RWPE1 (cell line): ENCODE results near the gene HPCA.

Source experiments
- CTCF ChIA-PET: fragments of 350-600 bp; sonication (Branson Sonifier 250); formaldehyde crosslinking; extraction: SDS; loops from one replicate; lab custom pipeline; 2021; lab: Yijun Ruan, JAX
- POLR2A ChIA-PET: fragments of 400-600 bp; formaldehyde crosslinking; extraction: SDS; loops from one replicate; lab custom pipeline; 2020; ENCODE audit warnings: antibody characterized with exemption; ENCODE audit not compliant: low non-redundant PET; lab: Yijun Ruan, JAX
- DNase-seq: peaks from one replicate; pipeline ENCODE4 v3.0.0; 2012; ENCODE audit warnings: low spot score
- H3K27ac ChIP-seq: fragments of 450-650 bp; 2 replicates; pipeline ENCODE4 v1.5.1; 2017
- TF ChIP-seq, protein P1 (sequence below): fragments of 450-650 bp; conservative IDR thresholded peaks from 2 replicates; pipeline ENCODE4 v1.5.1; 2017; ENCODE audit warnings: low read depth, mild to moderate bottlenecking

The HPCA gene

DNA sequence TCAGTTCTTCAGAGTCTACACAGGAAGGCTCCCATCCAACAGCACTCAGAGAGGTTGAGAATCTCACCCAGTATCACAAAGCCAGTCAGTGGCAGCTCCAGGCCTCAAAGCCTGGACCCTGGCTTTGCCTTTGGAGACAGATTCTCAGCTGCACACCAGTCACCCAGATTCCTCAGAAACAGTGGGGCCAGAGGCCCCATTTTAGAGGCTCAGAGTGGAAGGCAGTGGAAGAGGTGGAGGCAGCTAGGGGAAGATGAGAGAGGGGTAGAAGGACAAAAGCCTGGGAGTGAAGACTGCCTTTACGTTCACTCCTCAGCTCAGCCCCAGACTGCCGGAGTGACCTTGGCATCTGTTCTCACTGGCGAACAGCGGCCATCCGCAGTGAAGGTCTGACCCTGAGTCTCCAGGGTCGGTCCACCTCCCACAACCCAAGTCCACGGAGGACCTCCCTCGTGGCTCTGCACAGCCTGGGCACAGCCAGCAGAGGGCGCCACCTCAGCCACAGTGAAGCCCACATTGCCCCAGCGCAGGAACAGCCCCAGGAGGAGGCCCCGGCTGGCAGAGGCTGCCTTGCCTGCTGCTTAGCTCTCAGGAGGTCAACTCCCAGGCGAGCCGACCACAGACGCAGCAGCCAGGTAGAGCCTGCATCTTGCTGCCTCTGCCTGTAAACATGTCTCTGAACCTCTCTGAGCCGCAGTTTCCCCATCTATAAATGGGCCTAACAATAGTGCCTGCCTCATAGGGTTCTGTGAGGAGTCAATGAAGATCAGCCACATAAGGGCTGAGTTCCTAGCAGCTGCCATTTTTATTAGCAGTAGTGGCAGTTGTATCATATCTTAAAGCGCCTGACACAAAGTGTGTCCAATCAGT is 9.7 kb upstream of the HPCA start:
- no peak overlapping the region for H3K27ac ChIP-seq
- ChIA-PET CTCF (interaction anchor here (0.6 to 2.1 kb wide), 11 partner anchors 8 to 815 kb away, joined by 3 to 14 read pairs (median 3); partner anchors contain the start of gene HPCA), POLR2A (no interaction called here)
- DNase-seq = peak; percentile 55
- TF ChIP-seq, protein P1, sequence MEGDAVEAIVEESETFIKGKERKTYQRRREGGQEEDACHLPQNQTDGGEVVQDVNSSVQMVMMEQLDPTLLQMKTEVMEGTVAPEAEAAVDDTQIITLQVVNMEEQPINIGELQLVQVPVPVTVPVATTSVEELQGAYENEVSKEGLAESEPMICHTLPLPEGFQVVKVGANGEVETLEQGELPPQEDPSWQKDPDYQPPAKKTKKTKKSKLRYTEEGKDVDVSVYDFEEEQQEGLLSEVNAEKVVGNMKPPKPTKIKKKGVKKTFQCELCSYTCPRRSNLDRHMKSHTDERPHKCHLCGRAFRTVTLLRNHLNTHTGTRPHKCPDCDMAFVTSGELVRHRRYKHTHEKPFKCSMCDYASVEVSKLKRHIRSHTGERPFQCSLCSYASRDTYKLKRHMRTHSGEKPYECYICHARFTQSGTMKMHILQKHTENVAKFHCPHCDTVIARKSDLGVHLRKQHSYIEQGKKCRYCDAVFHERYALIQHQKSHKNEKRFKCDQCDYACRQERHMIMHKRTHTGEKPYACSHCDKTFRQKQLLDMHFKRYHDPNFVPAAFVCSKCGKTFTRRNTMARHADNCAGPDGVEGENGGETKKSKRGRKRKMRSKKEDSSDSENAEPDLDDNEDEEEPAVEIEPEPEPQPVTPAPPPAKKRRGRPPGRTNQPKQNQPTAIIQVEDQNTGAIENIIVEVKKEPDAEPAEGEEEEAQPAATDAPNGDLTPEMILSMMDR = peak; percentile 79

DNA sequence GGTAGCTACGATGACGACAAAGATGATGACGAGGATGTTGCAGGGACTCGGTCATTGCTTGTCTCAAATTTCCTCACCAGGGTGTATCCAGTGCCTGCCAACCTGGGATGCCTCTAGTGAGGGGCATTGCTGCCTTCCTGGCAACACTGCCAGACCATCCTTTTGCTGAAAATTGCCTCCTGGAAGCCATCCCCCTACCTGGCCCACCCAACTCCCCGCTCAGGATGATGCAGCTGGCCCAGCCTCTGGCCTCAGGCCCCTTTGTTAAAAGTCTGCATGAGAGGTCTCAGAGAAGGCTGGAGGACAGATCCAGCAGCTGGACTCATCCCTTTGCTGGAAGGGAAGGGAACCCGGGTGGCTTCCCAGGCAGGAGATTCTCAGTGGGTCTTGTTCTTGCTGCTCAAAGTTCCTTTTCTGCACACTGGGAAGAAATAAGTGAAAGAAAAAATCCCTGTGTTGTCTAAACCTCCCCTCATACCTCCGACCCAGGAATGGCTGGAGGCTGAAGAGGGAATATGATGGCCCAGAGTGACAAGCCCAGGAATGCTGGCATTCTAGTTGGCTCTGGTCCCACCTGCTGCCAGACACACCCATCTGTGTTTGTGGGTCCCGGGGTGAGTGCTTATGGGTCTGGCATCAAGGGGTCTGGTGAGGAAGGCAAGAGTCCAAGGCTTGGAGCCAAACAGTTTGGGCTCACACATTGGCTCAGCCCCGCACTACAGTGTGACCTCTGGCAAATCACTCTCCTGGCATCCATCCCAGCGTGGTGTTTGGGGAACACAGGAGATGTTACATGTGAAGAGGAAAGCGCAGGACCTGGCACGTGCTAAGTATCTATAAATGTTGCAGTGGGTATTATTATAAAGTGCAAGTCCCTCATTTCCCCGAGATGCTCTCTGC is 8.8 kb upstream of the HPCA start:
- DNase-seq = no peak
- POLR2A ChIA-PET = interaction anchor here (0.5 kb wide), 1 partner anchor 512 kb away, joined by 3 read pairs; no protein-coding TSS in a partner anchor
- CTCF ChIA-PET = interaction anchor here (0.5 to 2.1 kb wide), 7 partner anchors 8 to 618 kb away, joined by 3 to 14 read pairs (median 4); partner anchors contain the start of gene HPCA
- TF ChIP-seq, protein P1 = no peak
- H3K27ac ChIP-seq = peak overlapping the region; percentile 8; the same call in 1 of the 2 replicates

DNA sequence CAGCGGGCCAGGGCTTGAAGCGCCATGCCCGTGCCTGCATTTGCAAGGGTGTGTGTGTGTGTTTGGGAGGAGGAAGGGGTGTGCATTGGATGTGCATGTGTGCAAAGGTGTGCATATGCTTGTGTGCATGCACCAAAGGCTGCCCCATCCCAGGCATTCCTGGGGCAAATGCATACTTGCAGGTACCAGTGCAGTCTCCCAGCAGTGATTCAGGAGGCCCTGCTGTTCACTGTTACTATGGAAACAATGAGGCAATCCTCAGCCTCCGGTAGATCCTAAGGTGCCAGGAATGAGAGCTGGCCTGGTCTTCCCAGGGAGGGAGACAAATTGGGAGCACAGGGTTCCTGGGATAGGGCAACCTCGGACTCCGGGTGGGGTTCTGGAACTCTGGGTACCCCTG is 8.1 kb upstream of the HPCA start:
- ChIA-PET CTCF (no interaction called here), POLR2A (interaction anchor here (0.5 kb wide), 1 partner anchor 513 kb away, joined by 3 read pairs; no protein-coding TSS in a partner anchor)
- H3K27ac ChIP-seq = no peak overlapping the region
- peak; percentile 86 for DNase-seq
- TF ChIP-seq, protein P1 = no peak

DNA sequence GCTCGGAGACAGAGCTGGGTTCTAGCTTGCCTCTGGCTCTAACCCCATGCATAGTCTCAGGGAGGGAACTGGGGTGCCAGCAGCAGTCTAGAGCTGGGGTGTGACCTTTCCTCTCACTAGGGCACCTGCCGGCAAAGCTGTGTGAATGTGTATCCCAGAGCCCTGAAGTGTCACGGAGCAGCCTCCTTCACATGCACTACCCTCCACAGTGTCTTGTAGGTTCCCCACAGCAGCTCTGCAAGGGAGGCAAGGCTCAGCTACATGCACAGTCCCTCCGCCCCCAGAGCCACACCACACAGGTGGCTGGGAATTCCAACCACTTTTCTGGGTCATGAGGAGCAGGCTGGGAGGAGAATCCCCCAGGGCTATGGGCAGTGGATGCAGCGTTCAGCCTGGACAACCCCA is 7.7 kb upstream of the HPCA start:
- no peak for DNase-seq
- TF ChIP-seq, protein P1 = no peak
- ChIA-PET CTCF (interaction anchor here (0.6 kb wide), 1 partner anchor 137 kb away, joined by 4 read pairs; no protein-coding TSS in a partner anchor), POLR2A (no interaction called here)
- H3K27ac ChIP-seq = no peak overlapping the region

DNA sequence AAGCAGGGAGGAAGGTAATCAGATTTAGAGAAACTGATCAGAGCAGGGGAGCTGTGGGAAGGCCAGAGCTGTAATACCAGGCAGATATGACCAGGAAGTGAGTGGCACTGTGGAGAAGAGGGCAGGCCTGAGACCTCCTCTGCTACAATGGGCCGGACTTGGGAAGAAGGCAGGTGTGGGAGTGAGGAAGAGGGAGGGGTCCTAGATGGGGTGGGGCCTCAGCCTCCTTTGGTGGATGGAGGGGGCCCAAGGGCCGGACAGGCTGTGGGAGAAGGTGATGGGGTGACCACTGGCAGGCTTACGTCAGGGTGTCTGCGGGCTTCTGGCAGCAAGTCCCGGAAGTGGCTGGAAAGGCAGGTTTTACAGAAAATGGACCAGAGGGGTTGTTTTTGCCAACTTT is 5.0 kb upstream of the HPCA start:
- TF ChIP-seq, protein P1 = no peak
- DNase-seq = no peak
- ChIA-PET CTCF (interaction anchor here (0.6 to 1.1 kb wide), 3 partner anchors 9 to 53 kb away, joined by 3 read pairs; no protein-coding TSS in a partner anchor), POLR2A (no interaction called here)
- H3K27ac ChIP-seq = no peak overlapping the region
